ENCODE measurements around the gene VAV3.

GRCh38 chr1:107653005-107653404, 312.0 kb downstream of the VAV3 start:
- TF ChIP-seq, protein P1, sequence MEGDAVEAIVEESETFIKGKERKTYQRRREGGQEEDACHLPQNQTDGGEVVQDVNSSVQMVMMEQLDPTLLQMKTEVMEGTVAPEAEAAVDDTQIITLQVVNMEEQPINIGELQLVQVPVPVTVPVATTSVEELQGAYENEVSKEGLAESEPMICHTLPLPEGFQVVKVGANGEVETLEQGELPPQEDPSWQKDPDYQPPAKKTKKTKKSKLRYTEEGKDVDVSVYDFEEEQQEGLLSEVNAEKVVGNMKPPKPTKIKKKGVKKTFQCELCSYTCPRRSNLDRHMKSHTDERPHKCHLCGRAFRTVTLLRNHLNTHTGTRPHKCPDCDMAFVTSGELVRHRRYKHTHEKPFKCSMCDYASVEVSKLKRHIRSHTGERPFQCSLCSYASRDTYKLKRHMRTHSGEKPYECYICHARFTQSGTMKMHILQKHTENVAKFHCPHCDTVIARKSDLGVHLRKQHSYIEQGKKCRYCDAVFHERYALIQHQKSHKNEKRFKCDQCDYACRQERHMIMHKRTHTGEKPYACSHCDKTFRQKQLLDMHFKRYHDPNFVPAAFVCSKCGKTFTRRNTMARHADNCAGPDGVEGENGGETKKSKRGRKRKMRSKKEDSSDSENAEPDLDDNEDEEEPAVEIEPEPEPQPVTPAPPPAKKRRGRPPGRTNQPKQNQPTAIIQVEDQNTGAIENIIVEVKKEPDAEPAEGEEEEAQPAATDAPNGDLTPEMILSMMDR (IDR thresholded peaks at IDR 0.05 in 8 of 11, conservative IDR thresholded peaks at IDR 0.05 in 3 of 11) = no peak
- TF ChIP-seq POLR2AphosphoS5 (IDR thresholded peaks at IDR 0.05) = no peak

All from spleen (tissue), 7 donors.